ENCODE measurements around the gene CELF2.

DNA sequence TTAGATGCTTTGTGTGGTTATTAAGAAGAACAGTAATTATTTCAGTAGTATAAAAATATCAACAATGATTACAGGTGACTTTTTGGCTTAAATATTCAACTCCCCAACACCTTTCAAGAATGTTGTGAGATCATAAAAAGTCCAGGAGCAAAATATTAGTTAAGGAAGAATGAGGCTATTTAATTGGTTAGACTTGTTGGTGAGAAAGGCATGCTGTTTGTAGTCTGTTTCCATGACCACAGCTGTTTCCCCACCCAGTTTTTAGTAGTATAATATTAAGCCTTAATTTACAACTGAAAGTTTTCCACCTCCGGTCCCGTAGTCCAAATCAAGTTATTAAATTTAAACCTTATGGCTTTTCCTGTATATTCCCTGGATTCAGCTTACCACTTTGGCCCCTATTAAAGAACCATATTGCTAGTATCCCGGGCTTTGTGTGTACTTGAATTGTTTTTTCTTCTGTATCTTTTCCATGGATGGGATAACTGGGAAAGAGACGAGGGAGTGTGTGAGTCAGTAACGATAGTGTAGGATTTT lies 133.3 kb downstream of the CELF2 start:
- TF ChIP-seq, protein P1, sequence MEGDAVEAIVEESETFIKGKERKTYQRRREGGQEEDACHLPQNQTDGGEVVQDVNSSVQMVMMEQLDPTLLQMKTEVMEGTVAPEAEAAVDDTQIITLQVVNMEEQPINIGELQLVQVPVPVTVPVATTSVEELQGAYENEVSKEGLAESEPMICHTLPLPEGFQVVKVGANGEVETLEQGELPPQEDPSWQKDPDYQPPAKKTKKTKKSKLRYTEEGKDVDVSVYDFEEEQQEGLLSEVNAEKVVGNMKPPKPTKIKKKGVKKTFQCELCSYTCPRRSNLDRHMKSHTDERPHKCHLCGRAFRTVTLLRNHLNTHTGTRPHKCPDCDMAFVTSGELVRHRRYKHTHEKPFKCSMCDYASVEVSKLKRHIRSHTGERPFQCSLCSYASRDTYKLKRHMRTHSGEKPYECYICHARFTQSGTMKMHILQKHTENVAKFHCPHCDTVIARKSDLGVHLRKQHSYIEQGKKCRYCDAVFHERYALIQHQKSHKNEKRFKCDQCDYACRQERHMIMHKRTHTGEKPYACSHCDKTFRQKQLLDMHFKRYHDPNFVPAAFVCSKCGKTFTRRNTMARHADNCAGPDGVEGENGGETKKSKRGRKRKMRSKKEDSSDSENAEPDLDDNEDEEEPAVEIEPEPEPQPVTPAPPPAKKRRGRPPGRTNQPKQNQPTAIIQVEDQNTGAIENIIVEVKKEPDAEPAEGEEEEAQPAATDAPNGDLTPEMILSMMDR (IDR thresholded peaks at IDR 0.05; ENCODE audit: poor library complexity, severe bottlenecking): no peak
- TF ChIP-seq TAF1 (IDR thresholded peaks at IDR 0.05; ENCODE audit: low read depth): no peak
- no peak for TF ChIP-seq REST (IDR thresholded peaks at IDR 0.05; ENCODE audit: borderline replicate concordance)
- no peak for TF ChIP-seq EZH2 (IDR thresholded peaks at IDR 0.05; ENCODE audit: borderline replicate concordance, insufficient read depth, low read length, poor library complexity, severe bottlenecking)
- no peak for TF ChIP-seq EP300 (conservative IDR thresholded peaks at IDR 0.05; ENCODE audit: poor library complexity, severe bottlenecking)
- TF ChIP-seq POLR2AphosphoS5 (IDR thresholded peaks at IDR 0.05): no peak
- no peak for TF ChIP-seq RAD21 (conservative IDR thresholded peaks at IDR 0.05)
- no peak for TF ChIP-seq SMC3 (conservative IDR thresholded peaks at IDR 0.05; ENCODE audit: poor library complexity)
- TF ChIP-seq MXI1 (conservative IDR thresholded peaks at IDR 0.05; ENCODE audit: poor library complexity, severe bottlenecking): no peak
